Diencephalon (tissue), 1 donor: ENCODE measurements around the gene PIGR. TPM values are rescaled to one million over a fixed set of nuclear protein-coding genes. Genes with fewer than 3 reads are reported as not detected.

Experiments
- total RNA-seq: library from RNA; depleted of rRNA; stranded (reverse); fragments of >200 nt; gene quantifications from one replicate; pipeline ENCODE4 v1.2.3, GENCODE V29; 2014

PIGR gene
- total RNA-seq = not detected

GRCh38 chr1:206946261-206946660 lies at the start of gene PIGR:
Gene PIGR, minus strand, starts transcription at chr1:206946466. Its CDS starts 5,935 bp downstream, at chr1:206940531.

GRCh38 chr1:206970446-206970845 lies 24.2 kb upstream of the PIGR start, which contains the start of gene FCAMR:
Gene FCAMR, minus strand, starts transcription at chr1:206970460. Its CDS starts 335 bp downstream, at chr1:206970125.

GRCh38 chr1:206921772-206922265 lies 24.4 kb downstream of the PIGR start, which contains the start of gene FCMR:
Gene FCMR, minus strand, starts transcription at chr1:206921941. Its CDS starts 87 bp downstream, at chr1:206921854.

GRCh38 chr1:206897175-206897574 lies 49.1 kb downstream of the PIGR start, which contains the start of gene IL24:
Gene IL24, plus strand, starts transcription at chr1:206897443. Its CDS starts 390 bp downstream, at chr1:206897833.

Other genes starting within 250 kb of the PIGR start
- not detected for gene IL19, start 175.7 kb downstream of the PIGR start, total RNA-seq
- gene IL10, start 174.0 kb downstream of the PIGR start, total RNA-seq = 0.46 TPM
- not detected for gene IL20, start 80.8 kb downstream of the PIGR start, total RNA-seq
- not detected for gene IL24, start 49.0 kb downstream of the PIGR start, total RNA-seq
- gene FCMR, start 24.5 kb downstream of the PIGR start, total RNA-seq = 0.46 TPM
- gene FCAMR, start 24.0 kb upstream of the PIGR start, total RNA-seq = not detected
- not detected for gene C1orf116, start 86.3 kb upstream of the PIGR start, total RNA-seq
- gene YOD1, start 104.7 kb upstream of the PIGR start, total RNA-seq = 25.1 TPM
- gene PFKFB2, start 106.8 kb upstream of the PIGR start, total RNA-seq = 14.1 TPM
- gene C4BPB, start 142.4 kb upstream of the PIGR start, total RNA-seq = not detected
- not detected for gene C4BPA, start 157.8 kb upstream of the PIGR start, total RNA-seq